ENCODE measurements around the gene PDGFA. TPM values are rescaled to one million over a fixed set of nuclear protein-coding genes. Genes with fewer than 3 reads are reported as not detected.

Gene PDGFA
- total RNA-seq, 4 donors from 2014 or later, result 3.6 to 6.6 (median 4.9) TPM

DNA sequence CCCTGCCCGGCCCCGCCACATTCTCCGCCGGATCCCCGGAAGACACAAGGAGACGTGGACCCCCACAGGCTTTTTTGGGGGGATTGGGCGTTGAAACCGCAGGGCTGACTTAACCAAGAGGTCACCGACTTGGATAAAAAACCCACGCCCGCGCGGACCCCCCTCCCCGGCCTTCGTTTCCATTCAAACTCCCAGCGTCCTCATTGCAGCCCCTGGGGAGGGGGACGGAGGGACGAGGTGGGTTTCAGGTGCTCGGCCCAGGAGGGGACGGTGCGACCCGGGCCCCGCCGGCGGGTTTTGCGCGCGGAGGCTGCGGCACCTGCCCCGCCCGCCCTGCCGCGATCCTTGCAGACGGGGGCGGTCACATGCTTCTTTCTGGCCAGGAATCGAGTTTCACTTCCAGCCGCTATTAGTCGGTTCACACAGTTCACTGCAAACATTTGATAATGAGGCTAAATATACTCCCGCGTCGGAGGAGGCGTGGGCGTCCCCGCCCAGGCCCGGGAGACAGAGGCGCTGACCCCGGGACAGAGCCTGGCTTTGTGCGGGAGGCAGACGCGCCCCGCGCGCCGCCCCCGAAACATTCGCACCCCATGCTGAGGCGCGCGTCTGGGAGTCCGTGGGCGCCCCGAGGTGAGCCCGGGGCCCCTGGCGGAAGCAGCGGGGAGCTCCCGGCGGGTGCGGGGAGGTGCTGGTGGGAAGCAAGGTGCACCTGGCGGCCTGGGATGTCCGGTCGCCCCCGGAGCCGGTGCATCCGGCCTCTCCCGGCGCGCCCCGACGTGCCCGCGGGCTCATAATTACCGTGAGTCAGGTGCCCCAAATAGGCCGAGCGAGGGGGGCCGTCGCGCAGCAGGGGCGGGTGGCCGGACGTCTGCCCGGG, 2.7 kb upstream of the PDGFA start:
- TF ChIP-seq, protein P1, sequence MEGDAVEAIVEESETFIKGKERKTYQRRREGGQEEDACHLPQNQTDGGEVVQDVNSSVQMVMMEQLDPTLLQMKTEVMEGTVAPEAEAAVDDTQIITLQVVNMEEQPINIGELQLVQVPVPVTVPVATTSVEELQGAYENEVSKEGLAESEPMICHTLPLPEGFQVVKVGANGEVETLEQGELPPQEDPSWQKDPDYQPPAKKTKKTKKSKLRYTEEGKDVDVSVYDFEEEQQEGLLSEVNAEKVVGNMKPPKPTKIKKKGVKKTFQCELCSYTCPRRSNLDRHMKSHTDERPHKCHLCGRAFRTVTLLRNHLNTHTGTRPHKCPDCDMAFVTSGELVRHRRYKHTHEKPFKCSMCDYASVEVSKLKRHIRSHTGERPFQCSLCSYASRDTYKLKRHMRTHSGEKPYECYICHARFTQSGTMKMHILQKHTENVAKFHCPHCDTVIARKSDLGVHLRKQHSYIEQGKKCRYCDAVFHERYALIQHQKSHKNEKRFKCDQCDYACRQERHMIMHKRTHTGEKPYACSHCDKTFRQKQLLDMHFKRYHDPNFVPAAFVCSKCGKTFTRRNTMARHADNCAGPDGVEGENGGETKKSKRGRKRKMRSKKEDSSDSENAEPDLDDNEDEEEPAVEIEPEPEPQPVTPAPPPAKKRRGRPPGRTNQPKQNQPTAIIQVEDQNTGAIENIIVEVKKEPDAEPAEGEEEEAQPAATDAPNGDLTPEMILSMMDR (IDR thresholded peaks at IDR 0.05; ENCODE audit: low read depth), result no peak

DNA sequence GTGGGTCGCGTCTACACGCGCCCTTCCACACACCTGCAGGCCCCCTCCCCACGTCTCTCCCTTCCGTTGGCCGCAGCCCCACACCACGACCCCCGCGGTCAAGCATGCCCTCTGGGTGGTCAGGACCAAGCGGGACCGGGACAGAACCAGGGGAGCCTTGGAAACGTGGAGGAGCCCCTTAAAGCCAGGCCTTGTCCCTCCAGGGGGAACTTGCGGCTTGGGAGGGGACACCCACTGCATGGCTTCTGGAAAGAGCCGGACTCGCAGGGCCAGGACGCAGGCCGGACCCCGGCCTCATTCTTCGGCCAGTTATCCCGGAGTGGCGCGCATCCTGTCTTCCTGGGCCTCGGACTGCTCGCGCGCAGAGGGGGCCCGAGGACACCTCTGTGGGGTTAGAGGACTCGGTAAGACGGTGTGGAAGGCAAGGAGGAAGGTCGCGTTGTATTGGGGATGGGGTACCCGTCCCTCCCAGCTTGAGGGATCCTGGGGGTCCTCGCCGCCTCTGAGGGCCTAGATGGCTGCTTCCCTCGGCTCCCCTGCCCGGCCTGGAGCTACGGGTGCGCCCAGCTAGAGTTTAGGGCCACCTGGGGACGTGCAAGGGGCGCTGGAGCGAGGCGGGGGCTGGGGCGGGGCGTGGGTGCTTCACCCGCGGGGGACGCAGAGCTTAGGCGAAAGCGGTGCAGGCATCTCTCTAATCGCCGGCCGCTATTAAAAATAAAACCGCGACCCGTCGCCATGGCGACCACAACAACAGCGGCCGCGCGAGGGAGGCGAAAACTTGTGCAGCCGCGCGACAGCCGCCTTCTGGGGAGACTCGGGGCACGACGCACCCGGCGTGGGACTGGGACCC, 1.8 kb upstream of the PDGFA start:
- TF ChIP-seq, protein P1 (IDR thresholded peaks at IDR 0.05; ENCODE audit: low read depth), result no peak

DNA sequence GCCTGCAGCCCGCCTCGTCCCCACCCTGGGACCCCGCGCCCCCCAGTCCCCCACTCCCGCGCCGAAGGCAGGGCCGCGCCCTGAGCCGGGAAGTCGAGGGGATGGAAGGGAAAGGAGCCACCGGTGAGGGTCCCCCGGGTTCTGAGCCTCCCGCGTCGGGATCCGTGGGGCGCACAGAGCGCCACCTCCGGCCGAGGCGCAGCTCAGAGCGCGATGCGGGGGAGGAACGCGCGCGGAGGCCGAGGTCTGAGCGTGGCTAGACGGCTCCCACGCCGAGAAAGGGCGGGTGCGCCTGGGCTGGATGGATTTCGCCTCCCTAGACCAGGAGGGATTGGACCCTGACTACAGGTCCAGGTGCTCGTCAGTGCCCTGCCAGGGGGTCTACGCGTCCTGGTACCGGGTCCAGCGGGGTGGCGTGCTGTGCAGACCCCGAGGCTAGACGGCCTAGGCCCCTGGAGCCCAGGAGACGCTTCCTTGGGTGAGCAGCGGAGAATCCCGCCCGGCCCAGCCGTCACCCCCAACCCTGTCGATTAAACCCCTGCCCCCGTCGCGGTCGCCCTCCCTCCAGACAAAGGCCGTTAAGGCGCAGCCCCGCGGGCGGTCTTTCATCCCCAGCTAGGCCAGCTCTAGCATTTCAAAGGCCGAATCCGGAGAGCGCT, 986 bp upstream of the PDGFA start:
- TF ChIP-seq, protein P1 (IDR thresholded peaks at IDR 0.05; ENCODE audit: low read depth), result no peak

DNA sequence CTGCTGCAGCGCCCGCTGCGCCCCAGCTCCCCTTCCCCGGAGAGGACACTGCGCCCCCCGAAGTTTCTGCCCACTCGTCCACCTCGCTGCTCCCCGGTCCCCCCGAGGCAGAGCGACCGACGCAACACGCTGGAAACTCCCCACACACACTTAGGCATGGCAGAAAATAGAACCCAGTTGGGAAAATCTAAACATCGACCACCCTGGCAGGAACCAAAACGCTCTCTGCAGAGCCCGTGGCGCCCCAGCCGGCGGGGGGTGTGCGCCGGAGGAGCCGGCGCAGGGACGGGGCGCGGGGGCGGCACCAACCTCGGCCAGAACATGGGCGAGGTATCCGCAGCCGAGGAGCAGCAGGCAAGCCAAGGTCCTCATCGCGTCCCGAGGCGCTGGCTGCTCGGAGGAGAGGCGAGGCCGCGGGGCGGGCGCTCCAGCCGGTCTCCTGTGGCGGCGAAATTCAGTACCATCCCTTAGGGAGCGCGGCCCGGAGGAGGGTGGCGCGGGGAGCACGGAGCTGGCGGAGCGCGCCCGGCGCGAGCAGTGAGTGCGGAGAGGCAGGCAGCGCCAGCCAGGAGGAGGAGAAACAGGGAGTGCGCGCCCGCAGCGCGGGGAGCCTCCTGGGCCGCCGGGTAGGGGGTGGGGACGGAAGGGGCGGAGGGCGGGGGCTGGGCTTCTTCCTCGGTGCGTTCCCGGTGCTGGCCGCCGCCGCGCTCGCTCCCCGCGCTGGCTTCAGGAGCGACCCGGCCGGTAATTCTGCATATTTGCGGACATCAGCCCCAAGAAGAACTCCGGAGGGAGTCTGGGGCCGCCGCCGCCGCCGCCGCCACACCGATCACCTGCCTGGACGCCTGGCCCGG, 789 bp downstream of the PDGFA start:
- TF ChIP-seq, protein P1 (IDR thresholded peaks at IDR 0.05; ENCODE audit: low read depth), result no peak

DNA sequence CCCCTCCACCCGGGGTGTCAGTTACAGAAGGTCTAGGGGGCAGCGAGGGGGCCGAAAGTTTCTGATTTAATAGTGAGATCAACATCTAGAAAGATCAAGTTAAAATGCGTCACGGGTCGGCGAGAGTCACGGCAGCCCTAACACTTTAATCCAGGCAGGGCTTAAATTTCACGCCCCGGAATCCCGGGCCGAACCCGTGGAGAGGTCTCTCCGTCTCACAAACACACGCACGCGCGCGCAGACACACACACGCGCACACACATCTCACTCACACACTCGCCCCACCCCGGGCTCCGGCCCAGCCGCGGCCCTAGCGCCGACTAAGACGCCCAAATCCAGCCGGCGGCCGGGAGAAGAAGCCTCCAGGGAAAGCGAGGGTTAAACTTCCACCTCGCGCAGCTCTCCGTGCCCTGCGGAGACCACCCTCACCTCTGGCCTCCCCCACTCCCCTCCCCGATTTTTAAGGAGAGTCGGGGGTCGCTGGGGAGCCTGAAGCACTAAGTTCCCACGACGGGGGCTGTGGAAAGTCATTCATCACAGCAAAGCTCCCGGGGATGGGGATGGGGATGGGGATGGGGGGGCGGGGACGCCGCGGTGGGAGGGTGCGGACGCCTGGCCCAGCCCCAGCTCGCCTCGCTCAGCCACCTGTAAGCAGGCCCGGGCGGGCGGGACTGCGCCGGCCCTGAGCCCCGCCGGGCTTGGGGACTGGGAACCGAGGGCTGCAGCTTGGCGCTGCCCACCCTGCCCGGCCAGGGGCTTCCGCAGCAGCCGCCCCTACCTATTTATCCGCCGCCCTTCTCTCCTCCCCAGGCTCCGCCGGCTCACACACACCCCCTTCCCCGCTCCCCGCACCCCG, 1.6 kb downstream of the PDGFA start:
- TF ChIP-seq, protein P1 (IDR thresholded peaks at IDR 0.05; ENCODE audit: low read depth), result no peak

All from subcutaneous adipose tissue (tissue), 4 donors.